ENCODE measurements around the gene SMARCA2.

The SMARCA2 gene

GRCh38 chr9:2213830-2214468, 198.8 kb downstream of the SMARCA2 start:
- DNase-seq: no peak

- no peak for DNase-seq
Measured at GRCh38 chr9:2214707-2215106, 199.6 kb downstream of the SMARCA2 start.

- DNase-seq: no peak
Measured at GRCh38 chr9:2215921-2216441, 200.8 kb downstream of the SMARCA2 start.

GRCh38 chr9:2216591-2216990, 201.4 kb downstream of the SMARCA2 start:
- DNase-seq: no peak

- no peak for DNase-seq
Measured at GRCh38 chr9:2217540-2217939, 202.4 kb downstream of the SMARCA2 start.

GRCh38 chr9:2220036-2220435, 204.9 kb downstream of the SMARCA2 start:
- DNase-seq: no peak

GRCh38 chr9:2227144-2227867, 212.2 kb downstream of the SMARCA2 start:
- no peak for DNase-seq

GRCh38 chr9:2228132-2228531, 213.0 kb downstream of the SMARCA2 start:
- DNase-seq: no peak

- no peak for DNase-seq
Measured at GRCh38 chr9:2228641-2229040, 213.5 kb downstream of the SMARCA2 start.

GRCh38 chr9:2229109-2229721, 214.1 kb downstream of the SMARCA2 start:
- DNase-seq: no peak

- no peak for DNase-seq
Measured at GRCh38 chr9:2230362-2230761, 215.2 kb downstream of the SMARCA2 start.

GRCh38 chr9:2231101-2231500, 216.0 kb downstream of the SMARCA2 start:
- DNase-seq: no peak

GRCh38 chr9:2231829-2232228, 216.7 kb downstream of the SMARCA2 start:
- no peak for DNase-seq

- DNase-seq: no peak
Measured at GRCh38 chr9:2233274-2233673, 218.1 kb downstream of the SMARCA2 start.

GRCh38 chr9:2234371-2234893, 219.3 kb downstream of the SMARCA2 start:
- peak; percentile 49 for DNase-seq

- DNase-seq: no peak
Measured at GRCh38 chr9:2235623-2236022, 220.5 kb downstream of the SMARCA2 start.

- no peak for DNase-seq
Measured at GRCh38 chr9:2236850-2237249, 221.7 kb downstream of the SMARCA2 start.

- no peak for DNase-seq
Measured at GRCh38 chr9:2241461-2241835, 226.3 kb downstream of the SMARCA2 start.

- DNase-seq: peak; percentile 96
Measured at GRCh38 chr9:2241836-2242741, 226.9 kb downstream of the SMARCA2 start.

- DNase-seq: no peak
Measured at GRCh38 chr9:2242831-2243330, 227.7 kb downstream of the SMARCA2 start.
